HCT116 (cell line): ENCODE data around the gene RXFP2. TPM values are rescaled to one million over a fixed set of nuclear protein-coding genes. Genes with fewer than 3 reads are reported as not detected.

Source experiments
- ATAC-seq: fragments of 200-7000 bp; cut with Tn5 transposase; 2 replicates; pipeline ENCODE4 v1.9.1; 2020; ENCODE audit warnings: mild to moderate bottlenecking, moderate library complexity
- BruUV-seq: library from RNA; stranded (reverse); fragments of 400-500 nt; replicated peaks from 2 replicates; lab custom pipeline; 2021; lab: Mats Ljungman, UMichigan
- CTCF ChIA-PET: fragments of 300-600 bp; sonication (Branson Sonifier 250); formaldehyde crosslinking; loops from one replicate; lab custom pipeline; 2021; ENCODE audit warnings: antibody characterized with exemption; lab: Charles Lee
- POLR2A ChIA-PET: fragments of 300-600, 350-600 bp; sonication (Branson Sonifier 250); formaldehyde crosslinking; loops from one replicate; lab custom pipeline; 2021; ENCODE audit warnings: antibody characterized with exemption; lab: Charles Lee
- RAD21 ChIA-PET, 2 experiments: fragments of 300-600 bp; sonication (Branson Sonifier 250); formaldehyde crosslinking; loops; one replicate each; lab custom pipeline; 2023; ENCODE audit warnings: low total read pairs in 2 of 2; ENCODE audit not compliant: uncharacterized antibody in 2 of 2, unreplicated experiment in 2 of 2, low non-redundant PET in 1 of 2; lab: Charles Lee
- DNase-seq: peaks from one replicate; pipeline ENCODE4 v3.0.0-alpha.2; 2010; ENCODE audit warnings: low read depth, low spot score
- H2AFZ ChIP-seq: fragments of 200-600 bp; shearing (Covaris generic), sonication (generic); 2 replicates; pipeline ENCODE4 v1.6.1; 2017; ENCODE audit warnings: low read depth, mixed run types, mixed read lengths, antibody characterized with exemption, low read length; ENCODE audit not compliant: poor library complexity, severe bottlenecking
- H3K27ac ChIP-seq: 2 replicates; pipeline ENCODE4 v1.5.1; 2012; ENCODE audit warnings: low read depth, low read length
- H3K27me3 ChIP-seq: fragments of 200-600 bp; sonication (generic); 2 replicates; pipeline ENCODE4 v1.6.1; 2016; ENCODE audit warnings: mixed run types, low read length, mixed read lengths; ENCODE audit not compliant: insufficient read depth
- H3K36me3 ChIP-seq, 2 experiments: fragments of 200-500 bp in 1 of 2; fragments of 200-600 bp in 1 of 2; sonication (Bioruptor generic) in 1 of 2; sonication (generic) in 1 of 2; 2 replicates each; pipeline versions ENCODE4 v1.5.1 to v1.6.1; 2014 to 2016; ENCODE audit warnings: low read length in 2 of 2, inconsistent platforms in 1 of 2, mixed read lengths in 1 of 2, mixed run types in 1 of 2; ENCODE audit not compliant: insufficient read depth in 2 of 2, control insufficient read depth in 1 of 2
- H3K4me1 ChIP-seq, 2 experiments: fragments of 200-600 bp in 1 of 2; sonication (generic) in 1 of 2; 2 replicates each; pipeline versions ENCODE4 v1.5.1 to v1.6.1; 2012 to 2017; ENCODE audit warnings: low read length in 2 of 2, inconsistent platforms in 1 of 2, mild to moderate bottlenecking in 1 of 2, mixed read lengths in 1 of 2, mixed run types in 1 of 2, moderate library complexity in 1 of 2; ENCODE audit not compliant: insufficient read depth in 2 of 2, control insufficient read depth in 1 of 2
- H3K4me2 ChIP-seq: fragments of 200-600 bp; sonication (generic); 2 replicates; pipeline ENCODE4 v1.6.1; 2017; ENCODE audit warnings: mixed run types, low read length, mixed read lengths
- H3K4me3 ChIP-seq, 2 experiments: fragments of 200-600 bp in 1 of 2; sonication (generic) in 1 of 2; replicated peaks in 1 of 2; 2 replicates each; pipeline ENCODE4 v1.5.1; 2011 to 2016; ENCODE audit warnings: low read length in 2 of 2, control low read depth in 1 of 2, low read depth in 1 of 2, mild to moderate bottlenecking in 1 of 2, mixed read lengths in 1 of 2, mixed run types in 1 of 2
- H3K79me2 ChIP-seq: fragments of 200-600 bp; sonication (generic); 2 replicates; pipeline ENCODE4 v1.6.1; 2017; ENCODE audit warnings: mild to moderate bottlenecking, mixed run types, low read length, moderate library complexity, mixed read lengths; ENCODE audit not compliant: insufficient read depth
- H3K9ac ChIP-seq: fragments of 200-600 bp; sonication (generic); 2 replicates; pipeline ENCODE4 v1.6.1; 2016; ENCODE audit warnings: low read length, mixed read lengths
- H3K9me2 ChIP-seq: fragments of 200-600 bp; sonication (generic), shearing (Covaris generic); 2 replicates; pipeline ENCODE4 v1.6.1; 2017; ENCODE audit warnings: mixed run types, mild to moderate bottlenecking, moderate library complexity; ENCODE audit not compliant: insufficient read depth
- H3K9me3 ChIP-seq, 2 experiments: fragments of 200-500 bp in 1 of 2; fragments of 200-600 bp in 1 of 2; sonication (Bioruptor generic) in 1 of 2; sonication (generic) in 1 of 2; 2 replicates each; pipeline ENCODE4 v1.6.1; 2014 to 2017; ENCODE audit warnings: low read length in 2 of 2, mixed read lengths in 2 of 2, inconsistent platforms in 1 of 2, low read depth in 1 of 2, mild to moderate bottlenecking in 1 of 2, mixed run types in 1 of 2, moderate library complexity in 1 of 2; ENCODE audit not compliant: control insufficient read depth in 1 of 2, insufficient read depth in 1 of 2
- H4K20me1 ChIP-seq: fragments of 200-600 bp; sonication (generic), shearing (Covaris generic); 2 replicates; pipeline ENCODE4 v1.6.1; 2017; ENCODE audit warnings: mixed run types, mild to moderate bottlenecking, moderate library complexity; ENCODE audit not compliant: insufficient read depth
- ATF3 ChIP-seq: IDR thresholded peaks from 2 replicates; pipeline ENCODE4 v1.6.1; 2012
- CBX3 ChIP-seq: IDR thresholded peaks from 2 replicates; pipeline ENCODE4 v1.6.1; 2012; ENCODE audit warnings: low read depth
- CEBPB ChIP-seq: IDR thresholded peaks from 2 replicates; pipeline ENCODE4 v1.6.1; 2012; ENCODE audit warnings: low read depth
- CTCF ChIP-seq, 3 experiments: fragments of 200-600 bp in 1 of 3; sonication (generic) in 1 of 3; IDR thresholded peaks in 2 of 3; conservative IDR thresholded peaks in 1 of 3; 2 replicates each; pipeline ENCODE4 v1.5.1; 2012 to 2017; ENCODE audit warnings: low read depth in 2 of 3, low read length in 2 of 3, antibody characterized with exemption in 1 of 3, borderline replicate concordance in 1 of 3, control low read depth in 1 of 3, mild to moderate bottlenecking in 1 of 3, mixed read lengths in 1 of 3, mixed run types in 1 of 3, moderate library complexity in 1 of 3; ENCODE audit not compliant: insufficient read depth in 1 of 3
- EGR1 ChIP-seq: IDR thresholded peaks from 2 replicates; pipeline ENCODE4 v1.6.1; 2012; ENCODE audit warnings: low read depth
- ELF1 ChIP-seq: IDR thresholded peaks from 2 replicates; pipeline ENCODE4 v1.6.1; 2012; ENCODE audit warnings: low read depth, borderline replicate concordance
- FOSL1 ChIP-seq: IDR thresholded peaks from 2 replicates; pipeline ENCODE4 v1.6.1; 2012; ENCODE audit warnings: low read depth
- JUND ChIP-seq: IDR thresholded peaks from 2 replicates; pipeline ENCODE4 v1.6.1; 2012
- POLR2AphosphoS5 ChIP-seq: IDR thresholded peaks from 2 replicates; pipeline ENCODE4 v1.6.1; 2011; ENCODE audit warnings: mild to moderate bottlenecking, low read depth, low read length, moderate library complexity
- RAD21 ChIP-seq: IDR thresholded peaks from 2 replicates; pipeline ENCODE4 v1.6.1; 2012; ENCODE audit warnings: low read depth, mild to moderate bottlenecking
- REST ChIP-seq: IDR thresholded peaks from 2 replicates; pipeline ENCODE4 v1.6.1; 2012; ENCODE audit warnings: low read depth
- SIN3A ChIP-seq: IDR thresholded peaks from 2 replicates; pipeline ENCODE4 v1.6.1; 2012; ENCODE audit warnings: low read depth
- SRF ChIP-seq: IDR thresholded peaks from 2 replicates; pipeline ENCODE4 v1.6.1; 2012; ENCODE audit warnings: low read depth
- TCF7L2 ChIP-seq: IDR thresholded peaks from 2 replicates; pipeline ENCODE4 v1.7.0; 2011; ENCODE audit warnings: borderline replicate concordance, inconsistent platforms; ENCODE audit not compliant: insufficient read depth, insufficient read length; ENCODE audit errors: extremely low read depth
- YY1 ChIP-seq: IDR thresholded peaks from 2 replicates; pipeline ENCODE4 v1.6.1; 2011; ENCODE audit warnings: low read length, low read depth, moderate library complexity, mild to moderate bottlenecking; ENCODE audit not compliant: insufficient replicate concordance; ENCODE audit errors: extremely low read depth
- ZBTB33 ChIP-seq: IDR thresholded peaks from 2 replicates; pipeline ENCODE4 v1.6.1; 2011; ENCODE audit warnings: mild to moderate bottlenecking, low read length, moderate library complexity; ENCODE audit not compliant: insufficient replicate concordance; ENCODE audit errors: extremely low read depth
- ZFX ChIP-seq: fragments of 450-650 bp; IDR thresholded peaks from 2 replicates; pipeline ENCODE4 v1.6.1; 2017
- intact Hi-C: fragments of 100-400 bp; cut with micrococcal nuclease; formaldehyde crosslinking; loops from 2 replicates; pipeline ENCODE4 v1.10.0; 2022
- total RNA-seq: library from RNA; stranded (reverse); gene quantifications from one replicate; pipeline ENCODE4 v1.2.1, GENCODE V29; 2021; ENCODE audit not compliant: unreplicated experiment

RXFP2 gene
- total RNA-seq, 1 experiment from 2014 or later, result not detected

- no peak overlapping the region for H3K27ac ChIP-seq
- TF ChIP-seq RAD21, result no peak
- no peak for TF ChIP-seq POLR2AphosphoS5
- no peak for TF ChIP-seq FOSL1
- TF ChIP-seq JUND, result no peak
- no peak for TF ChIP-seq SRF
- TF ChIP-seq ZBTB33, result no peak
- no peak for TF ChIP-seq EGR1
- TF ChIP-seq SIN3A, result no peak
- no peak for TF ChIP-seq YY1
- no peak for TF ChIP-seq CEBPB
- no peak for TF ChIP-seq ATF3
- TF ChIP-seq ZFX, result no peak
- TF ChIP-seq REST, result no peak
- TF ChIP-seq ELF1, result no peak
- TF ChIP-seq CTCF (IDR thresholded peaks at IDR 0.05 in 2 of 3, conservative IDR thresholded peaks at IDR 0.05 in 1 of 3; ENCODE audit: borderline replicate concordance in 1 of 3, insufficient read depth in 1 of 3, low read depth in 2 of 3, low read length in 2 of 3), result no peak
- TF ChIP-seq CBX3, result no peak
- TF ChIP-seq TCF7L2, result no peak
- TF ChIP-seq, all 23 proteins: peak for 0
- Histone ChIP-seq H3K4me1 (no peaks in the 10 kb centered on the region), H3K4me3 (no peak overlapping the region), H3K36me3 (no peaks in the 10 kb centered on the region), H3K79me2 (no peaks in the 10 kb centered on the region), H3K9me3 (no peaks in the 10 kb centered on the region), H3K9me2 (no peaks in the 10 kb centered on the region), H3K9ac (no peak overlapping the region), H3K27me3 (peaks cover 84% of the 10 kb centered on the region), H4K20me1 (no peaks in the 10 kb centered on the region), H2AFZ (no peak overlapping the region), H3K4me2 (no peak overlapping the region)
- RAD21 ChIA-PET, result no interaction called here
- DNase-seq, result no peak
- CTCF ChIA-PET, result no interaction called here
- POLR2A ChIA-PET, result no interaction called here
- intact Hi-C loops, result no loop called here
- no peak for ATAC-seq
- BruUV-seq, result no TSS peak
These were observed 28.0 kb downstream of the RXFP2 start for GRCh38 chr13:31767175-31767900.
